GM12878 (cell line): ENCODE results near the gene EEFSEC. TPM values are rescaled to one million over a fixed set of nuclear protein-coding genes. Genes with fewer than 3 reads are reported as not detected.

Source experiments
- ATAC-seq: fragments of 200-7000 bp; cut with Tn5 transposase; 3 replicates; pipeline ENCODE4 v1.9.1; 2020; ENCODE audit warnings: mild to moderate bottlenecking, moderate library complexity
- BruUV-seq: library from RNA; stranded (reverse); fragments of 400-500 nt; replicated peaks from 2 replicates; lab custom pipeline; 2021; lab: Mats Ljungman, UMichigan
- CTCF ChIA-PET: fragments of 300-600 bp; sonication (Branson Sonifier 250); formaldehyde crosslinking; extraction: SDS; loops from one replicate; lab custom pipeline; 2021; ENCODE audit warnings: inconsistent platforms; lab: Yijun Ruan, JAX
- POLR2A ChIA-PET: fragments of 350-600 bp; formaldehyde crosslinking; extraction: SDS; loops from one replicate; lab custom pipeline; 2021; ENCODE audit warnings: inconsistent platforms; lab: Charles Lee
- RAD21 ChIA-PET: fragments of 300-600 bp; sonication (Branson Sonifier 250); formaldehyde crosslinking; loops from one replicate; lab custom pipeline; 2023; ENCODE audit warnings: antibody characterized with exemption; ENCODE audit not compliant: unreplicated experiment; lab: Charles Lee
- SMC1A ChIA-PET: fragments of 300-600 bp; sonication (Branson Sonifier 250); formaldehyde crosslinking; loops from one replicate; lab custom pipeline; 2023; ENCODE audit not compliant: unreplicated experiment, uncharacterized antibody; lab: Charles Lee
- DNase-seq: peaks from one replicate; pipeline ENCODE4 v3.0.0-alpha.2; 2011; ENCODE audit warnings: low read depth, low spot score
- FAIRE-seq: peaks from 3 replicates; lab custom pipeline; 2011; peaks lifted over from hg19 to GRCh38; lab: Jason Lieb, UNC
- H2AFZ ChIP-seq: 2 replicates; pipeline ENCODE4 v1.6.0; 2011; ENCODE audit warnings: low read depth, low read length, control low read depth; ENCODE audit not compliant: control insufficient read depth
- H3K27ac ChIP-seq: 2 replicates; pipeline ENCODE4 v1.5.1; 2011; ENCODE audit warnings: control low read depth; ENCODE audit not compliant: control insufficient read depth, insufficient read depth
- H3K27me3 ChIP-seq, 2 experiments: replicated peaks in 1 of 2; 2 replicates each; pipeline versions ENCODE4 v1.6.0 to v1.6.1; 2011; ENCODE audit warnings: low read length in 1 of 2; ENCODE audit not compliant: control insufficient read depth in 2 of 2, insufficient read depth in 2 of 2
- H3K36me3 ChIP-seq, 2 experiments: 2 replicates each; pipeline ENCODE4 v1.5.1; 2011; ENCODE audit warnings: low read length in 1 of 2; ENCODE audit not compliant: control insufficient read depth in 2 of 2, insufficient read depth in 2 of 2
- H3K4me1 ChIP-seq: 2 replicates; pipeline ENCODE4 v1.6.1; 2011; ENCODE audit warnings: mild to moderate bottlenecking, low read length, moderate library complexity, mixed read lengths; ENCODE audit not compliant: control insufficient read depth, insufficient read depth
- H3K4me2 ChIP-seq: 2 replicates; pipeline ENCODE4 v1.6.0; 2011; ENCODE audit warnings: control low read depth; ENCODE audit not compliant: control insufficient read depth, insufficient read depth
- H3K4me3 ChIP-seq: fragments of 200-600 bp; sonication (generic); 2 replicates; pipeline ENCODE4 v1.5.1; 2016
- H3K79me2 ChIP-seq: 2 replicates; pipeline ENCODE4 v1.6.0; 2011; ENCODE audit warnings: low read length; ENCODE audit not compliant: control insufficient read depth, insufficient read depth
- H3K9ac ChIP-seq: 2 replicates; pipeline ENCODE4 v1.8.0; 2011; ENCODE audit warnings: low read length, control low read depth, mixed read lengths; ENCODE audit not compliant: control insufficient read depth, insufficient read depth
- H3K9me3 ChIP-seq: replicated peaks from 3 replicates; pipeline ENCODE4 v1.5.1; 2011; ENCODE audit warnings: mild to moderate bottlenecking, low read length; ENCODE audit not compliant: control insufficient read depth, insufficient read depth
- H4K20me1 ChIP-seq: 2 replicates; pipeline ENCODE4 v1.6.0; 2011; ENCODE audit not compliant: control insufficient read depth, insufficient read depth
- E2F4 ChIP-seq: IDR thresholded peaks from 2 replicates; pipeline ENCODE4 v1.6.1; 2012; ENCODE audit warnings: low read depth, low read length, improper control_type of control experiment
- NR2F1 ChIP-seq: fragments of 450-650 bp; conservative IDR thresholded peaks from 2 replicates; pipeline ENCODE4 v1.6.1; 2017; ENCODE audit warnings: mild to moderate bottlenecking
- YY1 ChIP-seq: IDR thresholded peaks from 2 replicates; pipeline ENCODE4 v1.6.1; 2011; ENCODE audit warnings: low read depth, mild to moderate bottlenecking, low read length
- WGBS: methylation state at CpG from one replicate; pipeline ENCODE4 v1.1.6; 2016; ENCODE audit warnings: low lambda C conversion rate; ENCODE audit not compliant: insufficient replicate concordance, insufficient coverage; ENCODE audit errors: missing lambda C conversion rate; 5-methylcytosine and 5-hydroxymethylcytosine counted together
- in situ Hi-C: fragments of 300-500 bp; cut with MboI; formaldehyde crosslinking; loops from 9 replicates; pipeline ENCODE4 v1.14.3; 2018; ENCODE audit warnings: mixed read lengths
- intact Hi-C: fragments of 100-400 bp; cut with micrococcal nuclease; formaldehyde crosslinking; loops from one replicate; pipeline ENCODE4 v1.14.2; 2022; ENCODE audit not compliant: unreplicated experiment
- polyA plus RNA-seq, 11 experiments: library from polyadenylated mRNA; depleted of rRNA in 4 of 11; unstranded in 6 of 11; stranded (reverse) in 5 of 11; fragments of >200 nt; fragmentation: Nextera tagmentation in 4 of 11; fragmentation: Illumina TruSeq in 1 of 11; extraction: Ambion mirVana in 4 of 11; extraction: Trizol in 1 of 11; gene quantifications; 1 replicate in 1 of 11; 2 replicates in 10 of 11; pipeline versions ENCODE4 v1.2.1 to v1.2.3, GENCODE V29; 2011 to 2016; ENCODE audit warnings: inconsistent platforms in 2 of 11, missing spikeins in 2 of 11, low read depth in 1 of 11
- total RNA-seq, 4 experiments: library from RNA; depleted of rRNA in 3 of 4; stranded (reverse); fragments of >200 nt in 3 of 4; fragmentation: Illumina TruSeq in 1 of 4; extraction: Trizol in 1 of 4; gene quantifications; 2 replicates each; pipeline versions ENCODE4 v1.2.1 to v1.2.3, GENCODE V29; 2013 to 2021

Gene EEFSEC
- total and polyA plus RNA-seq, 10 of the 15 experiments (the other 5 are each of a cell fraction or from before 2014, with no cell fraction given): 0.29 to 29.1 (median 16.1) TPM

GRCh38 chr3:128348805-128349531 lies 195.7 kb downstream of the EEFSEC start:
- ChIA-PET POLR2A (no interaction called here), CTCF (interaction anchor here (0.8 to 1.2 kb wide), 2 partner anchors 16 to 22 kb away, joined by 3 read pairs; no protein-coding TSS in a partner anchor), RAD21 (interaction anchor here (0.6 kb wide), 1 partner anchor 162 kb away, joined by 3 read pairs; no protein-coding TSS in a partner anchor), SMC1A (interaction anchor here (0.8 to 1.5 kb wide), 2 partner anchors 22 to 37 kb away, joined by 3 to 5 read pairs; no protein-coding TSS in a partner anchor)
- peak; percentile 89 for FAIRE-seq
- intact Hi-C loops (no loop called here), in situ Hi-C loops (no loop called here)
- H2AFZ ChIP-seq: peak overlapping the region; percentile 46
- peaks cover 10% of the 10 kb centered on the region for H3K4me1 ChIP-seq
- 0 out of 2 replicates have a peak overlapping the region, but pooled peaks have one; percentile 30 for H3K4me2 ChIP-seq
- H3K27me3 ChIP-seq: no peaks in the 10 kb centered on the region
- WGBS: 99% methylated on average over 5 of the region's 5 CpGs
- H4K20me1 ChIP-seq: no peaks in the 10 kb centered on the region
- no peak overlapping the region for H3K4me3 ChIP-seq
- no peaks in the 10 kb centered on the region for H3K9me3 ChIP-seq
- DNase-seq: no peak
- ATAC-seq: peak; percentile 73
- BruUV-seq: no TSS peak
- H3K9ac ChIP-seq: no peak overlapping the region
- no peaks in the 10 kb centered on the region for H3K79me2 ChIP-seq
- H3K36me3 ChIP-seq: no peaks in the 10 kb centered on the region; a peak in 1 of 4 replicates
- no peak overlapping the region for H3K27ac ChIP-seq
- TF ChIP-seq E2F4 (no peak), YY1 (0 out of 2 replicates have a peak, but pooled peaks have one; percentile 48), NR2F1 (0 out of 2 replicates have a peak, but pooled peaks have one; percentile 17)
- TF ChIP-seq, all 136 proteins: peak for 2
